MCF 10A (cell line): ENCODE data around the gene GOLT1A. TPM values are rescaled to one million over a fixed set of nuclear protein-coding genes. Genes with fewer than 3 reads are reported as not detected.

ENCODE experiments used
- BruUV-seq: library from RNA; stranded (reverse); fragments of 400-500 nt; replicated peaks from 2 replicates; lab custom pipeline; 2021; lab: Mats Ljungman, UMichigan
- CTCF ChIA-PET: fragments of 300-600 bp; sonication (Branson Sonifier 250); formaldehyde crosslinking; extraction: SDS; loops from one replicate; lab custom pipeline; 2021; ENCODE audit warnings: antibody characterized with exemption, inconsistent platforms; lab: Yijun Ruan, JAX
- POLR2A ChIA-PET: fragments of 300-600, 350-650 bp; sonication (Branson Sonifier 250); formaldehyde crosslinking; extraction: SDS; loops from one replicate; lab custom pipeline; 2020; ENCODE audit warnings: antibody characterized with exemption, inconsistent platforms; lab: Yijun Ruan, JAX
- DNase-seq: peaks from one replicate; pipeline ENCODE4 v3.0.0-alpha.2; 2018; ENCODE audit not compliant: unreplicated experiment
- H3K27ac Mint-ChIP-seq: one replicate; pipeline ENCODE4 v1.8.0; 2022; ENCODE audit warnings: mild to moderate bottlenecking, low read depth, mixed read lengths; ENCODE audit not compliant: unreplicated experiment
- H3K27me3 Mint-ChIP-seq: one replicate; pipeline ENCODE4 v1.8.0; 2022; ENCODE audit warnings: mixed read lengths; ENCODE audit not compliant: insufficient read depth, unreplicated experiment
- H3K36me3 Mint-ChIP-seq: one replicate; pipeline ENCODE4 v1.8.0; 2022; ENCODE audit warnings: mild to moderate bottlenecking, moderate library complexity, mixed read lengths; ENCODE audit not compliant: insufficient read depth, unreplicated experiment
- H3K4me1 Mint-ChIP-seq: one replicate; pipeline ENCODE4 v1.8.0; 2022; ENCODE audit warnings: mixed read lengths; ENCODE audit not compliant: insufficient read depth, unreplicated experiment
- H3K4me3 Mint-ChIP-seq: one replicate; pipeline ENCODE4 v1.8.0; 2022; ENCODE audit warnings: mild to moderate bottlenecking, moderate library complexity, mixed read lengths; ENCODE audit not compliant: unreplicated experiment
- H3K9me3 Mint-ChIP-seq: one replicate; pipeline ENCODE4 v1.8.0; 2022; ENCODE audit warnings: mixed read lengths; ENCODE audit not compliant: unreplicated experiment
- CTCF ChIP-seq: fragments of 200-600 bp; IDR thresholded peaks from one replicate; pipeline ENCODE4 v1.8.0; 2022; ENCODE audit warnings: antibody characterized with exemption, mild to moderate bottlenecking; ENCODE audit not compliant: unreplicated experiment
- intact Hi-C: fragments of 100-400 bp; cut with micrococcal nuclease; formaldehyde crosslinking; loops from 2 replicates; pipeline ENCODE4 v1.14.1; 2022
- total RNA-seq: library from RNA; stranded (reverse); gene quantifications from 2 replicates; pipeline ENCODE4 v1.2.3, GENCODE V29; 2022

The GOLT1A gene
- total RNA-seq, 1 experiment from 2014 or later = 11.5 TPM

GRCh38 chr1:204259196-204259595, 45.4 kb upstream of the GOLT1A start:
- Mint-ChIP-seq H3K27me3 (no peaks in the 10 kb centered on the region), H3K4me1 (peaks cover 13% of the 10 kb centered on the region), H3K36me3 (peaks cover 88% of the 10 kb centered on the region), H3K9me3 (no peaks in the 10 kb centered on the region), H3K27ac (peak overlapping the region; percentile 8), H3K4me3 (no peak overlapping the region)
- CTCF ChIA-PET = interaction anchor here (0.6 to 16.1 kb wide), 30 partner anchors 9 to 246 kb away, joined by 3 to 289 read pairs (median 6); partner anchors contain the start of genes PLEKHA6 and REN
- TF ChIP-seq CTCF = no peak
- DNase-seq = no peak
- BruUV-seq = no TSS peak
- POLR2A ChIA-PET = interaction anchor here (0.6 to 2.4 kb wide), 4 partner anchors 28 to 104 kb away, joined by 3 to 16 read pairs (median 6); no protein-coding TSS in a partner anchor
- intact Hi-C loops = loop anchor here (2.0 to 5.0 kb wide), 2 partner anchors 44 to 97 kb away; no protein-coding TSS in a partner anchor

- no peaks in the 10 kb centered on the region for H3K27me3 Mint-ChIP-seq
- intact Hi-C loops = loop anchor here (1.0 to 5.0 kb wide), 5 partner anchors 30 to 248 kb away; no protein-coding TSS in a partner anchor
- H3K27ac Mint-ChIP-seq = peak overlapping the region; percentile 49
- POLR2A ChIA-PET = interaction anchor here (0.6 to 2.4 kb wide), 8 partner anchors 10 to 105 kb away, joined by 3 to 16 read pairs (median 3); no protein-coding TSS in a partner anchor
- peak; percentile 97 for TF ChIP-seq CTCF
- CTCF ChIA-PET = interaction anchor here (0.6 to 16.1 kb wide), 45 partner anchors 9 to 387 kb away, joined by 3 to 289 read pairs (median 4); partner anchors contain the start of genes PLEKHA6 and REN
- no peak overlapping the region for H3K4me3 Mint-ChIP-seq
- peak; percentile 80 for DNase-seq
- no peaks in the 10 kb centered on the region for H3K9me3 Mint-ChIP-seq
- peaks cover 88% of the 10 kb centered on the region for H3K36me3 Mint-ChIP-seq
- BruUV-seq = no TSS peak
- peaks cover 13% of the 10 kb centered on the region for H3K4me1 Mint-ChIP-seq
Observed at GRCh38 chr1:204258213-204259115, 44.7 kb upstream of the GOLT1A start.

- peaks cover 13% of the 10 kb centered on the region for H3K4me1 Mint-ChIP-seq
- no peak for TF ChIP-seq CTCF
- no peak overlapping the region for H3K4me3 Mint-ChIP-seq
- no peaks in the 10 kb centered on the region for H3K9me3 Mint-ChIP-seq
- no peak for DNase-seq
- POLR2A ChIA-PET = interaction anchor here (2.4 kb wide), 1 partner anchor 30 kb away, joined by 9 read pairs; no protein-coding TSS in a partner anchor
- H3K27me3 Mint-ChIP-seq = no peaks in the 10 kb centered on the region
- intact Hi-C loops = loop anchor here (5.0 kb wide), 1 partner anchor 95 kb away; no protein-coding TSS in a partner anchor
- BruUV-seq = no TSS peak
- H3K36me3 Mint-ChIP-seq = peaks cover 88% of the 10 kb centered on the region
- CTCF ChIA-PET = interaction anchor here (0.8 to 16.1 kb wide), 18 partner anchors 11 to 386 kb away, joined by 3 to 289 read pairs (median 6); partner anchors contain the start of genes PLEKHA6 and REN
- peak overlapping the region; percentile 11 for H3K27ac Mint-ChIP-seq
Observed at GRCh38 chr1:204257446-204257845, 43.7 kb upstream of the GOLT1A start.
